ENCODE data around the gene BMP4. TPM values are rescaled to one million over a fixed set of nuclear protein-coding genes. Genes with fewer than 3 reads are reported as not detected.

Gene BMP4
- total RNA-seq (2014; rRNA removed; shearing (Covaris generic)) (not detected in 2 replicates), polyA plus RNA-seq (2016; fragmentation: Nextera tagmentation; extraction: Ambion mirVana) (not detected in 2 replicates)

- DNase-seq = peak; percentile 10
- no peak within 1 kb of the TSS for H3K27ac ChIP-seq
- no peaks in the 10 kb centered on the region for H3K9me3 ChIP-seq (ENCODE audit: low read depth)
- 11 to 14% methylated on average over 30 to 45 of the region's 45 CpGs for WGBS, 2 experiments (ENCODE audit: low coverage in 1 of 2, low lambda C conversion rate in 2 of 2, missing lambda C conversion rate in 2 of 2)
- no peaks in the 10 kb centered on the region for H3K79me2 ChIP-seq (ENCODE audit: insufficient read depth)
- H2AFZ ChIP-seq = no peak within 1 kb of the TSS
- H3K9me2 ChIP-seq (ENCODE audit: insufficient read depth) = no peaks in the 10 kb centered on the region
- in situ Hi-C loops (cut with MboI) = no loop called here
- H4K20me1 ChIP-seq (ENCODE audit: insufficient read depth) = no peaks in the 10 kb centered on the region
- H3K4me2 ChIP-seq (ENCODE audit: unreplicated experiment) = no peak within 1 kb of the TSS
- TF ChIP-seq EZH2 (IDR thresholded peaks at IDR 0.05; ENCODE audit: insufficient read depth, poor library complexity, severe bottlenecking) (no peak), EZH2phosphoT487 (IDR thresholded peaks at IDR 0.05; ENCODE audit: insufficient read depth, low read depth) (no peak)
- no peak within 1 kb of the TSS for H3K4me3 ChIP-seq
- peaks cover 83% of the 10 kb centered on the region for H3K27me3 ChIP-seq (replicated peaks; ENCODE audit: insufficient read depth)
- no peaks in the 10 kb centered on the region for H3F3A ChIP-seq (ENCODE audit: insufficient read depth)
- no peaks in the 10 kb centered on the region for H3K36me3 ChIP-seq (ENCODE audit: low read depth)
- H3K9ac ChIP-seq = no peak within 1 kb of the TSS
- H3K4me1 ChIP-seq (ENCODE audit: insufficient read depth) = 0 out of 2 replicates have a peak, but pooled peaks cover 4% of the 10 kb centered on the region
These were observed at the start of gene BMP4 for GRCh38 chr14:53956427-53957201. Gene BMP4, minus strand, starts transcription at chr14:53956825. Its CDS starts 4,603 bp downstream, at chr14:53952222.

GRCh38 chr14:54003064-54003463, 46.4 kb upstream of the BMP4 start:
- no peak overlapping the region for H3K9ac ChIP-seq
- no peak overlapping the region for H3K4me3 ChIP-seq
- peaks cover 28% of the 10 kb centered on the region for H3K4me1 ChIP-seq (ENCODE audit: insufficient read depth)
- no peaks in the 10 kb centered on the region for H4K20me1 ChIP-seq (ENCODE audit: insufficient read depth)
- H3K4me2 ChIP-seq (ENCODE audit: unreplicated experiment) = peak overlapping the region; percentile 3
- WGBS, 2 experiments (ENCODE audit: low coverage in 1 of 2, low lambda C conversion rate in 2 of 2, missing lambda C conversion rate in 2 of 2) = 82 to 88% methylated on average over 2 of the region's 2 CpGs
- H3K9me3 ChIP-seq (ENCODE audit: low read depth) = no peaks in the 10 kb centered on the region
- no peak overlapping the region for H2AFZ ChIP-seq
- no peaks in the 10 kb centered on the region for H3K9me2 ChIP-seq (ENCODE audit: insufficient read depth)
- peaks cover 14% of the 10 kb centered on the region for H3F3A ChIP-seq (ENCODE audit: insufficient read depth)
- H3K27ac ChIP-seq = no peak overlapping the region
- no peaks in the 10 kb centered on the region for H3K79me2 ChIP-seq (ENCODE audit: insufficient read depth)
- no peak for TF ChIP-seq EZH2 (IDR thresholded peaks at IDR 0.05; ENCODE audit: insufficient read depth, poor library complexity, severe bottlenecking)
- no peak for TF ChIP-seq EZH2phosphoT487 (IDR thresholded peaks at IDR 0.05; ENCODE audit: insufficient read depth, low read depth)
- in situ Hi-C loops (cut with MboI) = no loop called here
- H3K36me3 ChIP-seq (ENCODE audit: low read depth) = no peaks in the 10 kb centered on the region
- DNase-seq = no peak
- peaks cover 12% of the 10 kb centered on the region; the same call in 1 of the 2 replicates for H3K27me3 ChIP-seq (replicated peaks; ENCODE audit: insufficient read depth)

DNA sequence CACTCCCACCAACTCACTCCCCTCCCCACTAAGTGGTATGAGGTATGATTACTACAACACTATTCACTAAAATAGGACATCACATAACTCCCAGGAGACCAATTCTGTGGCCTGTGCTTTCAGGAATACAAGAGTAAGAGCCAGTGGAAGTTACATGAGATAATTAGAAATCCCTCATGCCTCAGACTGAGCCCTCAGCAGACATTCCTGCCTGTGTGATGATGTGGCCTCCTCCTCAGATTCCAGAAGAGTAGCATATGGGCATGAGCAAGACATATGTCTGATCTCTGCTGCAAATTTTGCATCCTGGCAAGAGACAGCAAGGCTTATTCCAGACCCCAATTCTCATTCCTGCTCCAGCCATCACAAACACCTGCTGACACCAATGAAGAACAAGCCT, 46.0 kb upstream of the BMP4 start:
- no peak overlapping the region for H3K9ac ChIP-seq
- H3K36me3 ChIP-seq (ENCODE audit: low read depth) = no peaks in the 10 kb centered on the region
- H3K27me3 ChIP-seq (replicated peaks; ENCODE audit: insufficient read depth) = peaks cover 12% of the 10 kb centered on the region; the same call in 1 of the 2 replicates
- H3F3A ChIP-seq (ENCODE audit: insufficient read depth) = peaks cover 14% of the 10 kb centered on the region
- H3K27ac ChIP-seq = no peak overlapping the region
- no peak overlapping the region for H3K4me3 ChIP-seq
- TF ChIP-seq EZH2phosphoT487 (IDR thresholded peaks at IDR 0.05; ENCODE audit: insufficient read depth, low read depth) (no peak), EZH2 (IDR thresholded peaks at IDR 0.05; ENCODE audit: insufficient read depth, poor library complexity, severe bottlenecking) (no peak)
- peaks cover 28% of the 10 kb centered on the region for H3K4me1 ChIP-seq (ENCODE audit: insufficient read depth)
- DNase-seq = peak; percentile 76
- H3K79me2 ChIP-seq (ENCODE audit: insufficient read depth) = no peaks in the 10 kb centered on the region
- no peaks in the 10 kb centered on the region for H4K20me1 ChIP-seq (ENCODE audit: insufficient read depth)
- H3K9me3 ChIP-seq (ENCODE audit: low read depth) = no peaks in the 10 kb centered on the region
- H2AFZ ChIP-seq = no peak overlapping the region
- H3K4me2 ChIP-seq (ENCODE audit: unreplicated experiment) = peak overlapping the region; percentile 3
- in situ Hi-C loops (cut with MboI) = no loop called here
- H3K9me2 ChIP-seq (ENCODE audit: insufficient read depth) = no peaks in the 10 kb centered on the region

- TF ChIP-seq EZH2 (IDR thresholded peaks at IDR 0.05; ENCODE audit: insufficient read depth, poor library complexity, severe bottlenecking) (no peak), EZH2phosphoT487 (IDR thresholded peaks at IDR 0.05; ENCODE audit: insufficient read depth, low read depth) (no peak)
- peaks cover 14% of the 10 kb centered on the region for H3F3A ChIP-seq (ENCODE audit: insufficient read depth)
- H3K36me3 ChIP-seq (ENCODE audit: low read depth) = no peaks in the 10 kb centered on the region
- no peaks in the 10 kb centered on the region for H4K20me1 ChIP-seq (ENCODE audit: insufficient read depth)
- 0 out of 2 replicates have a peak, but pooled peaks cover 4% of the 10 kb centered on the region for H3K27me3 ChIP-seq (replicated peaks; ENCODE audit: insufficient read depth)
- H3K4me3 ChIP-seq = no peak overlapping the region
- H3K9me2 ChIP-seq (ENCODE audit: insufficient read depth) = no peaks in the 10 kb centered on the region
- no peak overlapping the region for H3K27ac ChIP-seq
- peaks cover 28% of the 10 kb centered on the region for H3K4me1 ChIP-seq (ENCODE audit: insufficient read depth)
- H3K79me2 ChIP-seq (ENCODE audit: insufficient read depth) = no peaks in the 10 kb centered on the region
- H2AFZ ChIP-seq = no peak overlapping the region
- H3K9me3 ChIP-seq (ENCODE audit: low read depth) = no peaks in the 10 kb centered on the region
- no peak overlapping the region for H3K4me2 ChIP-seq (ENCODE audit: unreplicated experiment)
- no peak overlapping the region for H3K9ac ChIP-seq
- WGBS, 2 experiments (ENCODE audit: low coverage in 1 of 2, low lambda C conversion rate in 2 of 2, missing lambda C conversion rate in 2 of 2) = 55 to 59% methylated on average over 5 of the region's 5 CpGs
- in situ Hi-C loops (cut with MboI) = no loop called here
- no peak for DNase-seq
These were observed 44.7 kb upstream of the BMP4 start for GRCh38 chr14:54001189-54001878.

Data from GM23248 (cell line).